ENCODE measurements around the gene PIK3CD.

DNA sequence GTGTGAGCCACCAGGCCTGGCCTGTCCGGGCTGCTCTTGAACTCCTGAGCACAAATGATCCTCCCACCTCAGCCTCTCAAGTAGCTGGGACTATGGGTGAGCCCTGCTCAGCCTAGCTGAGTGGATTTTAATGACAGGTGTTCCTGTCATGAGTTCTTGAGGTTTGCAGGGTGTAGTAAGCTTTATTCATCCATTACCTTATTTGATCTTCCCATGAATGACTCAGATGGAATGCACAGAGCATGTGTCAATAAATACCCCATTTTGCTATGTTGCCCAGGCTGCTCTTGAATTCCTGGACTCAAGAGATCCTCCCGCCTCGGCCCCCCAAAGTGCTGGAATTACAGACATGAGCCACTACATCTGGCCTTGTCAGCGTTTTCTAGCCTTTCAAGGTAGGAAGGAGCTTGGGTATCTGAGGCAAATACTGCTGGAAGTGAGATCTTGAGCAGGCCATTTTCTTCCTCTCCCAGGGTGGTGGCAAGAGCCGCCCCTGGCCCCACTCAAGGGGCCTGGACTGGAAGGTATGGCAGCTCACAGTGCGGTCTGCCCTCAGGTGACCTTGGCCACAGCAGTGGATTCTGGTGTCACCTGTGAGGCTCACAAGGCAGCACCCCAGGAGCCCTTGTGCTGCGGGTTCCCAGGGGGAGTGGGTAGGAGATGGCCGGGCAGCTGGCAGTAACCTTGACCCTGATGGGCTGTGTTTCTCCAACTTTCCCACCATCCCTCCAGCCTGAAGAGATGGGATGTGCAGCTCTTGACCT, 20.0 kb downstream of the PIK3CD start:
- TF ChIP-seq, protein P1, sequence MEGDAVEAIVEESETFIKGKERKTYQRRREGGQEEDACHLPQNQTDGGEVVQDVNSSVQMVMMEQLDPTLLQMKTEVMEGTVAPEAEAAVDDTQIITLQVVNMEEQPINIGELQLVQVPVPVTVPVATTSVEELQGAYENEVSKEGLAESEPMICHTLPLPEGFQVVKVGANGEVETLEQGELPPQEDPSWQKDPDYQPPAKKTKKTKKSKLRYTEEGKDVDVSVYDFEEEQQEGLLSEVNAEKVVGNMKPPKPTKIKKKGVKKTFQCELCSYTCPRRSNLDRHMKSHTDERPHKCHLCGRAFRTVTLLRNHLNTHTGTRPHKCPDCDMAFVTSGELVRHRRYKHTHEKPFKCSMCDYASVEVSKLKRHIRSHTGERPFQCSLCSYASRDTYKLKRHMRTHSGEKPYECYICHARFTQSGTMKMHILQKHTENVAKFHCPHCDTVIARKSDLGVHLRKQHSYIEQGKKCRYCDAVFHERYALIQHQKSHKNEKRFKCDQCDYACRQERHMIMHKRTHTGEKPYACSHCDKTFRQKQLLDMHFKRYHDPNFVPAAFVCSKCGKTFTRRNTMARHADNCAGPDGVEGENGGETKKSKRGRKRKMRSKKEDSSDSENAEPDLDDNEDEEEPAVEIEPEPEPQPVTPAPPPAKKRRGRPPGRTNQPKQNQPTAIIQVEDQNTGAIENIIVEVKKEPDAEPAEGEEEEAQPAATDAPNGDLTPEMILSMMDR (IDR thresholded peaks at IDR 0.05), result no peak
- no peak for TF ChIP-seq POLR2A (IDR thresholded peaks at IDR 0.05)

Measured in vagina (tissue), 2 donors.